CD4-positive, alpha-beta T cell treated with Interferon gamma for 1 hour (primary cell): ENCODE measurements around the gene AGPAT2.

Experiments used
- DNase-seq: peaks from one replicate; pipeline ENCODE4 v3.0.0-alpha.2; 2020

The AGPAT2 gene

DNA sequence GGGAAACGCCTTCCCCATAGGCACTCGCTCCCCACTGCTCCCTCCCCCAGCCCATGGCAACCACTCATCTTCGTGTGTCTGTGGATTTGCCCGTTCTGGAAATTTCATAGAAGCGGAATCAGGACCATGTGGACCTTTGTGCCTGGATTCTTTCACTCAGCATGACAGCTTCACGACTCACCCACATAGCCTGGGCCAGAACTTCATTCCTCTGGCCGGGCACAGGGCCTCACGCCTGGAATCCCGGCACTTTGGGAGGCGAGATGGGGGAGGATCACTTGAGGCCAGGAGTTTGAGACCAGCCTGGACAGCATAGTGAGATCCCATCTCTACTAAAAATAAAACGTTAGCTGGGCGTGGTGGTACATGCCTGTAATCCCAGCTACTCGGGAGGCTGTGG is 13.0 kb upstream of the AGPAT2 start:
- no peak for DNase-seq

GRCh38 chr9:136698635-136699246 is 11.5 kb upstream of the AGPAT2 start:
- DNase-seq, result no peak

GRCh38 chr9:136697821-136698526 is 10.7 kb upstream of the AGPAT2 start:
- DNase-seq, result peak; percentile 35

GRCh38 chr9:136697146-136697820 is 10.0 kb upstream of the AGPAT2 start:
- no peak for DNase-seq

- DNase-seq, result no peak
These were observed 9.2 kb upstream of the AGPAT2 start for GRCh38 chr9:136696502-136696901.

DNA sequence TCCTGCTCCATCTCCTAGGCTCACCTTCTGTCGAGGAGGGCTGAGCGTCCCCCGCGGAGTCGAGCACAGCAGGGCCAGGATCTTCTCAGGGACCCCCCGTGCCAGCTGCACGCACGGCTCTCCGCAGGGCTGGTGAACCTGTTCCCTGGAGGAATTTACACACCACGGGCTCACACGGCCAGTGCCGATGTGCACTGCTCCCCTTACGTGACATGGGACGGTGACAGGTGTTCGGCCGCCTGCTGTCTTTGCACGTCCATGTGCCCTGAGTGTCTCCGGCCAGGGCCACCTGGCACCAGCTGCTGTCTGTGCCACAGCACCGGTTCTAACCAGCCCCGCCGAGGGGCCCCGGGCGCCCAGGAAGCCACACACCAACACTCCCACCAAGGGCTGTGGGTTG is 8.7 kb upstream of the AGPAT2 start:
- no peak for DNase-seq

DNA sequence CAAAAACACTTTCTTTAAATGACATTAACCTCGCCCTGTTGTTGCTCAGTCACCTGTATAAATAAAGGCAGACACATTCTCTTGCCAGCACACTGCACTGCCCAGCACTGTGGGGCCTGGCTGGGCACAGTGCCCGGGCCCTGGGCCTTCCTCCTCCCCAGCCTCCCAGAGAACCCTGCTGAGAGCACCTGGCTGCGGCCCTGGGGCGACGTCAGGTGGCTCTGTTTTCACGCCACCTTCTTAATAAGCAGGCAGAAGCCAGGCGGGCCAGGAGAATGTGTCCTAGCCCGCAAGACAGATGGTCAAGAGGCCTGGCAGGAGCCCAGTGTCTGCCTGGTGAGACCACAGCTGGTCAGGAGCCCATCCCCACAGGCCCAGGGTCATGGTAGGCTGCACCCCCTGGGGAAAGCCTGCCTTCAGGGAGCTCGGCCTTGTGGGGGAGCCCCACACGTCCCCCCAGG is 8.2 kb upstream of the AGPAT2 start:
- DNase-seq, result no peak

DNA sequence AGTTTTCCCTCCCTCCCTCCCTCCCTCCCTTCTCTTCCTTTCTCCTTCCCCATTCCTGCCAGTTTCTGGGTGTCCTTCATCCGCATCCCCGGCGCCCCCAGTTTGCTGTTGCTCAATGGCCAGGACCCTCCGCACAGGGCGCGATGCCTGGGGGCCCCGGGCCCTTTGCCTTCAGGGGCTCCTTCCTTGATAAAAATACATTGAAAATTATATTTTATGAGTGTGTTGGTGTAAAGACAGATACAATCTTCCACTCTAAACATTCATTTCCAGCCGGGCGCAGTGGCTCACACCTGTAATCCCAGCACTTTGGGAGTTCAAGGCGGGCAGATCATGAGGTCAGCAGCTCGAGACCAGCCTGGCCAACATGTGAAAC is 7.6 kb upstream of the AGPAT2 start:
- no peak for DNase-seq

DNA sequence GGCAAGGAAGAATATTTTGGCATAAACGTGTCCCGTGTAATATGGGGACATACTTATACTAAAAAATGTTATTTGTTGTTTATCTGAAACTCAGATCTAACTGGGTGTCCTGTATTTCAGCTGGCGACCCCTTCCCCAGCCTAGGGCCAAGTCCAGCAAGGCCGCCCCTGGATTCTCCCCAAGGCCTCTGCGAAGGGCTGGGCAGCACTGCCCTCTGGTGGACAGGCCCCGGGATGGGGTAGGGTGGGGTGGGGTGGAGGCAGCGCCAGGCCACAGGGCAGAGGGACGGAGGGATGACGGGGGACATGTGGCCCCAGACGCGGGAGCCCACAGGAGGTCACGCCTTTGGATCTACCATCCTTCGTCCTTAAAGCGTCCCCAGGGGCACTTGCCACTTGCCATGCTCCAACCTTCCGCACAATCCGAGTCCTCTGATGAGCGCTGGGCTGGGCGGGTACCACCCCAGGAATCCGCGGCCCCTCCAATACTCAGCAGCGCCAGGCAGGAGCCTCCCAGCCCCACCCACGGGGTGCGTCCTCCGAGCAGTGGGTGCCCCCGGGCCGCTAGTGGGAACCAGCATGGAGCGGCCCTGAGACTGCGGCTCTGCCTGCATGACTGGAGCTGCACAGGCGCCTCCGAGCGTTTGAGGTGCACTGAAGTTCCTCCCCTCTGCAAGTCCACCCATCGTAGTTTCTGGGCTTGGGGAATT is 7.1 kb upstream of the AGPAT2 start:
- no peak for DNase-seq

DNA sequence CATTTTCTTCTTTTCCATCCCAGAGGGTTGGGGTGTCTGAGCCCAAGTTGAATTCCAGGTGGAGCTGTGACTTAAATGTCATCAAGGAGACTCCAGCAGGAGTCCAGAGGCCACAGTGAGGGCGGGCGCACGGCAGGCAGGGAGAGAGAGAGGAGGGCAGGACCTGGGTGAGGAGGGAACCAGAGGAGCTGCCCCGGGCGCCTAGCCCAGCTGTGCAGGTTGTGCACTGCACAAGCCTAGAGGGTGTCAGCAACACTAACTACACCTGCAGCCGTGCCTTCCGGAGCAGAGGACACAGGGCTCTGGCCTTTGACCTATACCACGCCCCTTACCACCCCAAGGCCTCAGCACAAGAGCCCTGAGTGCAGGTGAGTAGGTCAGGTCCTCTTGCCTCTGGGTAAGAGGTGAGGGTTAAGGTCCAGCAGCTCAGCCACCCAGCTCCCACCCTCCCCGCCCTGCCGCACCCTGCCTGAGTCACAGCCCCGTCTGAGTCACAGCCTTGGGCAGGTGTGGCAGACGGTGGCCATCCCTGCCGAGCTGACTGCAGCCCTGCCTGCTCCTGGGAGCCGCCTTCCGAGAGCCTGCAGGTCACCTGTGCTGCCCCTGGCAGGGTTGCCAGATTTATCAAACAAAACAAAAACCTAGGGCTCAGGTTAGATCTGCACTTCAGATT is 6.4 kb upstream of the AGPAT2 start:
- no peak for DNase-seq

- DNase-seq, result no peak
These were observed 5.9 kb upstream of the AGPAT2 start for GRCh38 chr9:136693135-136693489.

GRCh38 chr9:136692185-136693134 is 5.2 kb upstream of the AGPAT2 start:
- DNase-seq, result no peak

- no peak for DNase-seq
These were observed 4.3 kb upstream of the AGPAT2 start for GRCh38 chr9:136691316-136692184.

DNA sequence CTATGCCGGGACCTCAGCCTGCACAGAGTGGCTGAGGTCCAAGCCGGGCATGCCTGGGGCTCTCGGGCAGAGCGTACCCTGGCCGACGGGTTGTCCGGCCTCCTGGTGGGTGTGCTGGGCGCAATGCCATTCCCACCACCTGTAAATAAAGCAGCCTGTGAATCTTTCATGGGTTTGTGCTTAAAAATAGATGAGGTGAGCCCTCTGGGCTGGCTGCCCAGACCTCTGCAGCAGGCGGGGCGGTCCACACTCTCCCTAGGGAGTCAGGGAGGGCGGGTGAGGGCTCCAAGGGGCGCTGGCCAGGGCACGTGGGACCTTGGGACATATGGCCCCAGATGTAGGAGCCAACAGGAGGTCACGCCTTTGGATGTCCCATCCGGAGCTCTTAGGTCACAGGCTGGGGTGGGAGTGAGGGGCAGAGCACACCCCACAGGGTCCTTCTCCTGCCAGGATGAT is 3.6 kb upstream of the AGPAT2 start:
- no peak for DNase-seq

GRCh38 chr9:136690104-136690805 is 3.0 kb upstream of the AGPAT2 start:
- DNase-seq, result no peak

- DNase-seq, result no peak
These were observed 1.8 kb upstream of the AGPAT2 start for GRCh38 chr9:136689108-136689460.

DNA sequence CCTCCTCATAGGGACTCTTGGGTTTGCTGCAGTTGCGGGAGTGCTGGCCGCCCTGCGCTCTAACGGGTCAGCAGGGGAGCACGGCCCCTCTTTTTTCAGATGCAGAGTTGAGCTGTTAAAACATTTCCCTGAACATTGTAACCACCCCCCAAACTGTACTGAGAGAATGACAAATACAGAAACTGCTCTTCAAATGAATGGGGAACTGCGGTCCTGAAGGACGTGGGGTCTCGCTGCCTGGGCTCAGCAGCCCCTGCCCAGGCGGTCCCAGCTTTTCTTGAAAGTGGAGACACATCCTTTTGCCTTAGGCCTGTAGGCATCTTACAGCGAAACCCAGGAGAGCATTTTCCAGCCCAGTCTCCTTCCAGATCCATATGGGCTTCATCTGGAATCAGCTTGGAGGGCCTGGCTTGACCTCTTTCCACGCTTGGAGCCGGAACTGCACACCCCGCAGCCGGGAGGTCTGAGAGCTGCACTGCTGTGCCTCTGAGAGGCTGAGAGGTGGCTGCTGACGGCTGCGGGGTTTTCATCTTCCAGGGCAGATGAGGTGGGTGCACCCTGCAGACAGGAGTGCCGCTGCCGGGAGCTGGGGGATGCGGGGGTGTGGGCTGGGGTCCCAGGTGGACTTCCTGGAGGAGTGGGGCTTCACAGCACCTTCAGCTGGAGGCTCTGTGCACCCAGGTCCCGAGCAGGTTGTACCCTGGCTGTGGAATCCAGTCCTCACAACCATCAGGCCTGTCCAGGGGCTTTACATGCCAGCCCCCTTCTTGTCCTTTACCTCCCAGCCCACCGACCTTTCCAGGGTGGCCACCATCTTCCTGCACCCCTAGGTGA is 1.2 kb upstream of the AGPAT2 start:
- DNase-seq, result no peak

- no peak for DNase-seq
These were observed 515 bp upstream of the AGPAT2 start for GRCh38 chr9:136687721-136688223.

DNA sequence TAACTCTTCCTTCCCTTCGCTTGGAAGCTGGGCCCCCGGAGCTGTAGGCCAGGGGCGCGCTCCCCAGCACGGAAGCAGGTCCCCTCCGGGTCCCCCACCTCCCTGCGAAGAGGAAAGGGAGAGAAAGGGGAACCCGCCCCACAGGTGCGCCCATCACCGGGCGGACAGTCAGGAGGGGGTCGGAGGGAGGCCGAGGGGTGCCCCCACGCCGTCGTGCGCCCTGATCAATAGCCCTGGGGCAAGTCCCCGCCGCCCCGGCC is 793 bp downstream of the AGPAT2 start:
- DNase-seq, result no peak
